C1 segment of cervical spinal cord (tissue), 14 donors: Measurements from ENCODE around the gene CPNE7.
"Not testable (repeated sequence)": the region's sequence is repeated elsewhere in the genome, so short reads cannot be mapped to it uniquely, and the experiment has no call there.

ENCODE experiments used
- DNase-seq, 14 donors: peaks; one replicate each; lab custom pipeline; 2025; lab: John Stamatoyannopoulos, UW

The CPNE7 gene

DNA sequence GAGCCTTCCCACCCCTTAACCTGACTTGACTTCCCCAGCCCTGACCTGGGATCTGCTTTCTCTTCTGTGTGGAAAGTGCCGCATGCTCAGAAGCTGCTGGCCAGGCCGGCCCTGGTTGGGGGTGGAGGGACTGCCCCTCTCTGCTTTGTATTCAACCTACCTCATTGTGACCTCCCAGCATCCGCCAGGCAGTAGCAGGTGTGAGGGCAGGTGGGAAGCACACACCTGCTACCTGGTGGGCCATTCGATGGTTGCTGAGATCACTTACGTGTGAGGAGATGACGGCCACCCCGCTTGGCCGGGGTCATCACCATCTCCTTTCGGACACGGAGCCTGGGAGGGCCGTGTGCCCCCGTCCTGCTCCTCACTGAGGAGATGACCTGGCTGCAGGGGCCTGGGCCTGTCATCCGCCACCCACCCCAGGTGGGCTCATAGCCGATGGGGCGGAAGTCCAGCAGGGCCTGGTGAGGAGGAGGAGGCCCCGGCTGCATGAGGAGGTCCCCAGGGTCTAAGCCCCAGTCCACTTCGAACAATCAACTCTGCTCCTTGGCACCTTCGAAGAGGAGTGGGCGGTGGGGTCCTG, 7.1 kb downstream of the CPNE7 start:
- DNase-seq = no peak

DNA sequence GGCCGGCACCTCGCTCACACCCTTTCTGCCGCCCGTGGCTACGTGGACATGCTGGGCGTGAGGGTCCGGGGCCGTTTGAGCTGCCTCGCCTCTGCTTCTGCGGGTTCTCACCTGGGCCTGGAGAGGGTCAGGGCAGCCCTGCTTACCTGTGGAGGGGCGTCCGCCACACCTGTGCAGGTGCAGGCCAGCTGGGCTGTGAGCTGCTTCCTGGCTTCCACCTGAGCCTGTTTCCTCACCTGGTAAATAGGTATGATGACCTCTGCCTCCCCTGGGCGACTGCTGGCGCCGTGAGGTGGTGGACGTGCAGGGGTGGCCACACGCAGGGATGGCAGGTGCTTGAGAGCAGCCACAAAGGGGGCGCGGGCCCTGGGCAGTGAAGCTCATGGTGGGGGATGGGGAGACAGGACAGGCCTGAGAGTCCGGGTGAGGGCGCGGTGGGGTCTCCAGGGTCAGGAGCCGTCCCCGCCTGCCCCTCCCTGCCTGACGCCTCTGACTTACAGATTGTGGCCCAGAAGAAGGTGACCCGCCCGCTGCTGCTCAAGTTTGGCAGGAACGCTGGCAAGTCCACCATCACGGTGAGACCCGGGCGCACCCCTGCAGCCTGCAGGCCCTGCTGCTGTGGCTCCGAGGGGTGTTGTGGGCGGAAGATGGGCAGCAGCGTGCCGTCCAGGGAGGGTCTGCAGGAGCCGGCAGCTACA, 7.8 kb downstream of the CPNE7 start:
- DNase-seq = no peak

DNA sequence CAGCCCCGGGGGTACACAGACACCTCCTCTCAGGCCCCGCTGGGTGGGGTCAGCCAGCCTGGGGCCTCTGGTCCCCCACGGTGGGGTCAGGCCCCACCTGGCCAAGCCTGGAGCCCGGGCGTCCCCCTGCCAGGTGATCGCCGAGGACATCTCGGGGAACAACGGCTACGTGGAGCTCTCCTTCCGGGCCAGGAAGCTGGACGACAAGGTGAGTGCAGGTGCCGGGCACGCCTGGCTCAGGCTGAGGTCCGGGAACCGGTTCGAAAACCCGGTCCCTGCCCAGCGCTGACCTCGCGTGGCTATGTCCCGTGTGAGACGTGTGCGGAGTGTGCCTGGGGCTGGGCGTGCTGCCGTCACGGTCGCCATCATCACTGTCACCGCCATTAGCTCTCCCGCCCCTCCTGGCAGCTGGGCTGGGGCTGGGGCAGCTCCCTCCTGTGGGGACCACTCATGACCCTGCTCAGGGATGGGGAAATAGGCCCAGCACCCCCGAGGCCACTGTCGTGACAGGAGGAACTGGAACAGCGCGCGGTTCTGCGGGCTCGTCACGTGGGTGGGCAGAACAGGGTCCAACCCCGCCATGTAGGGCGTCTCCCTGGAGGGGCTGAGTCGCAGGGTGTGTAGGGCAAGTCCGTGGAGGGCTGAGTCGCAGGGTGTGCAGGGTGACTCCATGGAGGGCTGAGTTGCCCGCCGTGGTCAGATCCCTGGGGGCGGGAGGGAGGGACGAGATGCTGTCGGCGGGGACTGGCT, 8.5 kb downstream of the CPNE7 start:
- DNase-seq = no peak

DNA sequence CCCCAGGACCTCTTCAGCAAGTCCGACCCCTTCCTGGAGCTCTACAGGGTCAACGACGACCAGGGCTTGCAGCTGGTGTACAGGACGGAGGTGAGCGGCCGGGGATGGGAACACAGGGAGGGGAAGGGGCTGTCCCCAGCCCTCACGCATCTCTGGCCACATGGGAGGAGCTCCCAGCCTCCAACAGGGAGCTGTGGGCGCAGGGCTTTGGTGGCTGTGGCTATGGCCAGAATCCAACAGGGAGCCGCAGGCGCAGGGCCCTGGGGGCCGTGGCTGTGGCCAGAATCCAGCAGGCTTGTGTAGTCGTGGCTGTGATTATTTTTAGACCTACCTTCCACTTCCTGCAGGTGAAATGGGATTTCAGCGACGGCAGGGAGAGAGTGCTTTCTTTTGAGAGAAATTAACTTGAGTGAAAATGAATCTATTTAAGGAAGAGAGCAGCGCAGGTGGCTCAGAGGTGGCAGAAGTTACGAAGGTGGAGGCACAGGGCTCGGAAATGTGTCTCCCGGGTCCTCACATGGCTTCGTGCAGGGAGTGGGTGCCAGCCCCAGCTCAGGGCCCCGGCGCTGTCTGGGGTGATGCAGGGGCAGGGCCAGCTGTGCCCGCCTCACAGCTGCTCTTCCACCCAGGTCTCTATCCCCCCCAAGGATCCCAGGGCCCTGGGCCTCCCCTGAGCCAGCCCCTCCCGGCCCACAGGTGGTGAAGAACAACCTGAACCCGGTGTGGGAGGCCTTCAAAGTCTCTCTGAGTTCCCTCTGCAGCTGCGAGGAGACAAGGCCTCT, 9.4 kb downstream of the CPNE7 start:
- DNase-seq = no peak

DNA sequence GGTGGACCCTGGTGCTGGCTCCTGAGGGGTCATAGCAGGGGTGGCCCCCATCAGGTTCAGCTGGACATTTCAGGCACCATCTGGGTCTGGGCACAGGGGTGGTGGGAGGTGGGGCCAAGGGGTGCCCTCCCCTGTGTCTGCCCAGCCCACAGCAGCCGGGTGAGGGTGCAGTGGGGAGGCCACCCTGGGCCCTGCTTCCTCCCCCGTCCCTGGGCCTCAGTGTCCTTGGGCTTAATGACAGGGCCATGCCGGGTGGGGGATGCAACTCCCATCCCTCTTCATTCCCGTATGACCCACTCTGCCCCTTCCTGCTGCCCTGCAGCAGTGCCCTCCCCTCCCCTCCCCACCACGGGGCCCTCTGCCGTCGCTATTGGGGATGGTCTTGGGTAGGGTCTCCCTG, 10.7 kb downstream of the CPNE7 start:
- no peak for DNase-seq

DNA sequence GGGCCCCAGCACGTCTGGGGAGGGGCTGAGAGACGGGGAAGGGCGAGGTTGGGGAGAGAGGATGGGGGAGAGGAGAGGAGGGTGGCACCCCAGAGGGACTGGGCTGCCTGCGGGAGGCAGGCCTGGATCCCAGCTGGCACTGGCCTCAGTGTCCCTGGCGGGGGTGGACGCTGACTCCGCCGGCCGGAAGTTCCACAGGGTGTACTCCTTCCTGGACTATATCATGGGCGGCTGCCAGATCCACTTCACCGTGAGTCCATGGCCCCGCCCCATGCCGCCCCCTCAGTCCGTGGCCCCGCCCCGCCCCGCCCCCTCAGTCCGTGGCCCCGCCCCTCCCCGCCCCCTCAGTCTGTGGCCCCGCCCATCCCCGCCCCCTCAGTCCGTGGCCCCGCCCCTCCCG, 11.3 kb downstream of the CPNE7 start:
- no peak for DNase-seq

DNA sequence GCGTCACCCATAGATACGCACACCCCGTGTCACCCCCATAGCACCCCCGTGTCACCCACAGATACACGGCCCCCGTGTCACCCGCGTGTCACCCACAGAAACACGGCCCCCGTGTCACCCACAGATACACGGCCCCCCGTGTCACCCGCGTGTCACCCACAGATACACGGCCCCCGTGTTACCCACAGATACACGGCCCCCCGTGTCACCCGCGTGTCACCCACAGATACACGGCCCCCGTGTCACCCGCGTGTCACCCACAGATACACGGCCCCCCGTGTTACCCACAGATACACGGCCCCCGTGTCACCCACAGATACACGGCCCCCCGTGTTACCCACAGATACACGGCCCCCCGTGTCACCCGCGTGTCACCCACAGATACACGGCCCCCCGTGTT, 12.1 kb downstream of the CPNE7 start:
- DNase-seq = not testable (repeated sequence)

DNA sequence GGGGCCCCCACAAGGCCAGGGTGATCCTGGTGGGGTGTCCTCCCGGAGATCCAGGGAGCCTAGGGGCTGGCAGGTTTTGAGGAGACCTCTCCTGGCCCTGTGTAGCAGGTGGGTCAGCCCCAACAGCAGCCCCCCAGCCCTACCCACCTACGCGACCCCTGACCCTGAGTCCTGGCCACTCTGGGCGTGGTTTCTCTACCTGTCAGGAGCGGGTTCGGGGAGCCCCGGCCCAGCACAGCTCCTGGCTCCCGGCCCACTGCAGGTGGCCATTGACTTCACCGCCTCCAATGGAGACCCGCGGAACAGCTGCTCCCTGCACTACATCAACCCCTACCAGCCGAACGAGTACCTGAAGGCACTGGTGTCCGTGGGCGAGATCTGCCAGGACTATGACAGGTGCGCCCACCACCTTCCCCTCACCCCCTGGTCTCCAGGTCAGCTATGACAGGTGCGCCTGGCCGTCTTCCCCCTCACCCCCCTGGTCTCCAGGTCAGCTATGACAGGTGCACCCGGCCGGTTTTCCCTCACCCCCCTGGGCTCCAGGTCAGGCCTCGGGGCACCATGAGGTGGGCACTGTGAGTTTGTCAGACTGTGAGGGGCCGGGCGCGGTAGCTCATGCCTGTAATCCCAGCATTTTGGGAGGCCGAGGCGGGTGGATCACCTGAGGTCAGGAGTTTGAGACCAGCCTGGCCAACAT, 13.0 kb downstream of the CPNE7 start:
- no peak for DNase-seq

DNA sequence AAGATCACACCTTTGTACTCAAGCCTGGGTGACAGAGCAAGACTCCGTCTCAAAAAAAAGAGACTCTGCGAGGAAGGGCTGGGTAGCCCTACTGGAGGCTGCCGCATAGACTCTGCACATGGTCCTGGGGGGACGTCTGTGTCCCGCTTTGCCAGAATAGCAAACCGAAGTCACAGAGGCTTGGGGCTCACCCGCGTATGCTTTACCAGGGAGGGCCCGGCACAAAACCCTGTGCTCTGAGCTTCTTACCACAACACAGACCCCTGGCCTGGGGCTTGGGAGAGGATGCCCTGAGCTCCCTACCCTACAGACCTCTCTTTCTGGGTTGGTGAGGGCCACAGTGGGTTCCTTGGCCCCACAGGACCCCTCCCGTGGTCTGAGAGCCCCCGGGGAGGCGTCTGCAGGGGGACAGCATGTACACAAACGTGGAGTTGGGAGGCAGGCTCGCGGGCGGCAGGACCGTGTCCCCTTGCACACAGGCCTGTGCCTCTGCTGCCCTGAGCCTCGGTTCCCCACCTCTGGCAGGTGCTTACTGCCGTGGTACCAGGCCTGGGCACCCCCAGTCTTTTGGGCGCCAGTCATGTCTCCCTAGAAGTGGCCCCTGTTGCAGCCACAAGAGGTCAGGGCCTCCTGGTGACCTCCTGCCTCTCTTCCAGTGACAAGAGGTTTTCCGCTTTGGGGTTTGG, 13.8 kb downstream of the CPNE7 start:
- DNase-seq = no peak

DNA sequence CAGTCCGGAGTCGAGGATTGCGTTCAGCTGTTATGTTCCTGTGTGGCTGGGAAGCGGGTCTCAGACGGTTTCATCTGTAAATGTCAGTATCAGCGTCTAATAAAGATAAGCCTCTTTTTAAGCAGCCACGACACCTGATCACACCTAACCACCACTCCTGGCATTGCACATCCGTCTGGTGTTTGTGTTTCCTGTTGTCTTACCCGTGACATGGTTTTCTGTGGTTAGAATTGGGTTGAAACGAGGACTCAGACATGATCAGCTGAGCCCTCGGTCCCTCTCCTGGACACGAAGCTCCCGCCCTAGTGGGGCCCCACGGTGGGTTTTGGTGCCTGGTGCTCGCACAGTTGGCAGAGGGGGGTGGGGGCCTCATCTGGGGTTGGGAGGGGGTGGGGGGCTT, 18.3 kb downstream of the CPNE7 start:
- no peak for DNase-seq

DNA sequence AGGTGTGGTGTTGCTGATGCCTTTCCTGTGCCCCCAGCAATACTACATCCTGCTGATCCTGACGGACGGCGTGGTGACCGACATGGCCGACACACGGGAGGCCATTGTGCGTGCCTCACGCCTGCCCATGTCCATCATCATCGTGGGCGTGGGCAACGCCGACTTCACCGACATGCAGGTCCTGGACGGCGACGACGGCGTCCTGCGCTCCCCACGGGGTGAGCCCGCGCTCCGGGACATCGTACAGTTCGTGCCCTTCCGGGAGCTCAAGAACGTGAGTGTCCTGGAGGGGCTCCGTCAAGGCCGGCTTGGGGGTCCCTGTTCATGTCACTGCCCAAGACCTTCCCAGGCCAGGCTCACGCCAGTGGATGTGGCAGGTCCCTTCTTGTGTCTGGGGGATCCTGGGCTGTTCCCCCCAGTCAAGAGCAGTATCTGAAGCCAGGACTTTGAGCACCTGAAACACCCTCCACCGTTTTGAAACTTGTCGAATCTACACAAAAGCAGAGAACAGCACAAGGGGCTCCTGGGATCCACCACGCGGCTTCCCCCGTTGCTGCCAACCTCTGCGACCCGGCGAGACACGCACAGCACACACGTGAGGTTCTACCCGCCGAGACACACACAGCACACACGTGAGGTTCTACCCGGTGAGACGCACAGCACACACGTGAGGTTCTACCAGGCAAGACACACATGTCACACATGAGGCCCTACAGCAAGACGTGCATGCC, 19.9 kb downstream of the CPNE7 start:
- no peak for DNase-seq

DNA sequence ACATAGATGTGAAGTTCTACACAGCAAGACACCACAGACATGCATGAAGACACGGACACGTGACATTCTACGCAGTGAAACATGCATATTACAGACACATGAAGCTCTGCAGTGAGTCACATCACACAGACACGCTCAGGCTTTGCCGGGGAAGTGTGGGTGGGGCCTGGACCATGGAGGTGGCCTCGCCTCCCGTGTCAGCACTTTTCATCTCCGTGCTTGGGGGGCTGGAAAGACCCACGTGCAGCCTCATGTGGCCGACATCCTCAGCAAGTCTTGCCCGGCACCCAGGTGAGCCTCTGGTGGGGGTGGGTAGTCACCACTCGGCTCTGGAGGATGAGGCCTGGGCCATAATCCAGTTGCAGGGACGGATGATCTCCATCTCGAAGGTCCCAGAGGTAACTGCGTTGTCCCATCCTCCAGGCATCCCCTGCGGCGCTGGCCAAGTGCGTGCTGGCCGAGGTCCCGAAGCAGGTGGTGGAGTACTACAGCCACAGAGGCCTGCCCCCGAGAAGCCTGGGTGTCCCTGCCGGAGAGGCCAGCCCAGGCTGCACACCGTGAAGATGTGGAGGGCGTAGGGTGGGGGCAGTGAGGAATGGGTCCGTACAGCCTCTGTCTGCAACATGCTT, 20.6 kb downstream of the CPNE7 start:
- no peak for DNase-seq

DNA sequence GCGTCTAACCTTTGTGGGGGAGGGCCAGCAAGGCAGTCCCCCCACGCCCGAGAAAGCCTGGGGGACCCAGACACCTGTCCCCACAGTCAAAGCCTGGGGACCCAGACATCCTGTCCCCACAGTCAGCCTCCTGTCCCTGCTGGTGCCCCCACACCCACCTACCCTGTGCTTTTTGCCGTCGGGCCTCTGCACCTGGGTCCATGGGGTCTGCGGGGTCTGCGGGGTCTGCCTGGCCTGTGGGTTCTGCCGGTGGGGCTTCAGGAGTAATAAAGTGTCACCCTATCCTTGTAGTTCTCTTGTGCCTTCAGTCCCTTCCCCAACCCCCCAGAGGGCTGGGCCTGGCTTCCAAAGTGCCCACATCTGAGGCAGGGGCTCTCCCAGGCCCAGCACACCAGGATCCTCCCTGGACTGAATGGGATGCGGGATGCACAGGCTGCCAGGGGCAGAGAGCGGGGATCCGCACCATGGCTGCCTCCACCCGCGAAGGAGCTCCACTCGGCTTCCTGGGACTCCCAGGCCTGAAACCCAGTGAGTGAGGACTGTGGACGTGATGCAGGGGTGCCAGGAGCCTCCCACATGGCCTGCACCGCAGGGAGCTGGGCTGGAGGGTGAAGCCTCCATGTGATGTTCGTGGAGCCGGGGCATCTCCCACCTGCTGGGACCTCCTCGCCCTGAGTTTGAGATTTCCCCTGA, 21.5 kb downstream of the CPNE7 start:
- no peak for DNase-seq

DNA sequence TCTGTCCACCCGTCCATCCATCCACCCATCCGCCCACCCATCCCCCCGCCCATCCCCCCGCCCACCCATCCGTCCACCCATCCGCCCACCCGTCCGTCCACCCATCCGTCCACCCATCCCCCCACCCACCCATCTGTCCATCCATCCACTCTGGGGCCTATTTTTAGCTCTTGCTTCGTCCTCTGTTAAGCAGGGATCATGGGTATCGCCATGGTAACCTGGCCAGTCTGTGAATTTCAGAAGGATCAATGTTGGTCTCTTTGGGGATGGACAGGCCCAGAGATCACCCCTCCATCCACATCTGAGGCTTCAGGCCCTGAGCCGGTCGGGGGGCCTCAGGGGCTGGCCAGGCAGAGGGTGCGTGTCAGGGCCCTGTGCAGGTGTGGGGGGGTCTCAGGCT, 22.6 kb downstream of the CPNE7 start:
- DNase-seq = no peak

DNA sequence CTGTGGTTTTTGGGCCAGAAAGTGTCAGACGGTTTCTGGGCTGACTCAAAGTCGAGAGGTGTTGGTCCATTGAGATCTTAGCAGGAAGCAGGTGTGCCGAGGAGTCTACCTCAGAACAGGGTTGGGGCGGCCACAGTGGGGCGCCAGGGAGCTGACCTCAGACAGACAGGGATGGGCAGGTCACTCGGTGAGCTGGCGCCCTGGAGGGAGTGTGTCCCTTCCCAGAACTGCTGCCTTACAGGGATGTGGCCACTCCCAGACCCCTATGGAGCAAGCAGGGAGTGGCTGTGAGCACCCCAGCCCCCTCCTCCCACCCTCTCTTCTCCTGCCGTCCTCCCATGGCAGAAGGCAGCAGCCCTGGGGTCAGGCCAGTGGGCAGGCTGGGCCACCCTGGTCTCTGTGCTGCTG, 23.9 kb downstream of the CPNE7 start:
- no peak for DNase-seq

DNA sequence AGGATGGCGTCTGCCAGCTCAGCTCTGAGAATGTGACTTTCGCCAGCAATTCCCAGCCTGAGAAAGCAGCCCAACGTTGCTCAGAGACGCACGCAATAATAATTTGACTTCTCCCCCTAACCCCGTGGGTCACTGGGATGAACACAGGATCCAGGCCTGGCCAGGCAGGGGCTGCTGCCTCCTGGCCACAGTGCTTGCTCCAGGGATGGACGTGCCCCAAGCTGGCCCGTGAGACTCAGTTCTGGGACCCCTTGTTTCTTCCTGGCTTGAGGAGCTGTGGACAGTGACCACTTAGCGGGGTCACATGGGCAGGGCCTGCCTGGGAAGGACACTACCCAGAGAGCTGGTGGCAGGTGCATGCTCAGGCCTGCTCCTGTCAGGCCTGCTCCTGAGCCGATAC, 24.3 kb downstream of the CPNE7 start:
- DNase-seq = no peak

DNA sequence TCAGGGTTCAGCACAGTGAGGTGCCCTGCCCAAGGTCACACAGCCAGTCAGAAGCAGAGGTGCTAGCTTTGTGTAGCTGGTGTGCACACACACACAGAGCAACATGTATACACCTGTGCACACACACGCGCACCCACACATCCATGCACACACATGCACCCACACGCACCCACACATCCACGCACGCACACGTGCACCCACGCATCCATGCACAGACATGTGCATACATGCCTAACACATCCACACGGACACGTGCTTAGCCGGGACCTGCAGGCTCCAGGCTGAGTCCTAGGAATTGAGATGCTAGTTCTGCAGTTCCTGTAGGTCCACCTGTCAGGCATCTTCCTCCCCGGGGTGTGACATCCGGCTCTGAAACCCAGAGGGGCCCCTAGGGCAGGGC, 24.9 kb downstream of the CPNE7 start:
- no peak for DNase-seq

DNA sequence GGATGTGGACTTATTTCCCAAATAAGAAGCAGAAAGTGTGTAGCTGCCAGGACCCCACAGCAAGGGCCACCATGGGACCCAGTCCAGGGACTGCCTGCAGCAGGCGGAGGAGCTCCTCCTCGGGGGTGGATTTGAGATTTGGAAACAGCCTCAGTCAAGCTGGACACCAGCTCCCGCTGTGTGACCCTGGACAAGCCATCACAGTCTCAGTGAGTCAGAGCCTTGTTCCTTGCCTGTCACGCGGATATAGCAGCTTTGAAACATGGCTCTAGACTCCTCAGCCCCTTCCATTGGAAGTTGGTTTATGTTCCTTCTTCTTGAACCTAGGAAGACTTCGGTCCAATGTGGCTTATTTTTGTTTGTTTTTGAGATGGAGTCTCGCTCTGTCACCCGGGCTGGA, 25.4 kb downstream of the CPNE7 start:
- DNase-seq = no peak

DNA sequence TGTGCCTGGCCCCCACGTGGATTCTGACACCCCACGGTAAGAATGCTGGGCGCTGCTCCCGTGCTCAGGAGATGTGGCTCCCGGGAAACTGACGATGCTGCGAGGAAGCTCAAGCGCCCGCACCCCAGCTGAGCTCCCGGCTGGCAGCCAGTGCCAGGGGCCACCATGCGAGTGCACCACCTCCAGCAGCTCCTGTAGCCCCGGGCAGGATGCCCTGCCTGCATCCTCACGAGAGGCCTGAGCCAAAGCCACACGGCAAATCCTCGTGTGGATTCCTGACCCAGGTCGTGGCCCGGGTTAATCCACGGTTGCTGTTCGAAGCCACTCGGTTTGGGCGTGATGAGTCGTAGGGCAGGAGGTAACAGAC, 26.3 kb downstream of the CPNE7 start:
- DNase-seq = no peak
